GM19099 (cell line): ENCODE results near the gene CHST8.

ENCODE experiments used
- POLR2A ChIP-seq: IDR thresholded peaks from 3 replicates; pipeline ENCODE4 v1.6.1; 2011; ENCODE audit warnings: low read depth; ENCODE audit not compliant: insufficient read length; ENCODE audit errors: extremely low read depth

Gene CHST8

DNA sequence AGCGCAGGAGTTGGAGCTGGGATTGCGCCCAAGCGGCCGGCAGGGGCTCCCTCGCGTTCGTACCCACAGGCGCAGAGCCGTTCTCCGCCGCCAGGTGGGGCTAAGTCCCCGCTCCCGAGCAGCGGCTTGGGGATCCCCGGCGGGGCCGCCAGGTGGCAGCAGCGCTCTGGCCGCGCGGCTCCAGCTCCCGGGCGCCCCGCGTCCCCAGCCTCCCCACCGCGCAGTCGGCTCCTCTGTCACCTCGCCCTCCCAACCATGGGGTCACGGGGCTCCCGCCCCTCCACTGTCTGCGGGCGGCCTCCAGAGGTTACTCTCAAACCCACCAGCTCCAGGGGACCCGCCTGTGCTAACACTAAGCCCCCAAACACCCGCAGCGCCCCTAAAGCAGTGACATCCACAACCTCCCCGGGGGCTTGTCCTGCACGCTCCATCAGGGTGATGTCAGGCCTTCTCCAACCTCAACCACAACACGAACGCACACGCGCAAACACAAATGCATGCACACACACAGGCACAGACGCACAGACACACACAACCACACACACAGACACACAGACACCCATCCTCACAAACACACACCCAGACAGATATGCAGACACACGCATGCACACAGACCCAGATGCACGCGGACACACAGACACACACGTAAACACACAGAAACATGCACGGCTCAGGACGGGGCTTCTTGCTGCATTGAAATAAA is 156.5 kb downstream of the CHST8 start:
- no peak for TF ChIP-seq POLR2A

DNA sequence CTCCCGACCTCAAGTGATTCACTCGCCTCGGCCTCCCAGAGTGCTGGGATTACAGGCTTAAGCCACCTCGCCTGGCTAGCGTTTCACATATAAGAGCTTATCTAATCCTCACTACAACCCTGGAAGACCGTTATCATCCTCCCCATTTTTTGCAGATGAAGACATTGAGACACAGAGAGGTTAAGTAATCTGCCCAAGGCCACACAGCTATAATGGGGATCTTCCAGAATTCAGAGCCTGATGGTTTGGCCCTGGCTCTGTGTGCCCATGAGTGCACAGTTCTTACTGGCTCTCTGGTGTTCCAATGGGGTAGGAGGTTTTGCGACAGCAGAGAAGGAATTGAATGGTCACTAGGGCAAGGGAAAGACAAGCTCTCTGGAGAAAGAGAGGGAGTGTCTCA is 158.1 kb downstream of the CHST8 start:
- TF ChIP-seq POLR2A, result no peak

DNA sequence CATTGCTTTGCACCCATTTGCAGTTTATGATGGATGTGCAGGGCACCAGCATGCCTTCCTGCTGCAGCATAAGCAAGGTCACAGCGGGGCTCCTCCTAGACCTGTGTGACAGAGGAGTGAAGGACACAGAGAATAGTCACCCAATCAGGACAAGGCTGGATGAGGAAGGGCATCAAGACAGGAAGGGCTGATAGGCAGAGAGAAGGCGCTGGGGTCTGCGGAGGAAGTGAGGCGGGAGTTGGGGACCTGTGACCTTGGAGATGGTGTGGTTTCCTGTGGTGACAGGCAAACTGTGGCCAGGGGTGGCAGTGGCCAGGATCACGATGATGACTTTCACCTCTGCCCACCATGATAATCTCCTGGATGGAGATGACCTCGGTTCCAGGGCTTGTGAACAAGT is 158.5 kb downstream of the CHST8 start:
- no peak for TF ChIP-seq POLR2A

DNA sequence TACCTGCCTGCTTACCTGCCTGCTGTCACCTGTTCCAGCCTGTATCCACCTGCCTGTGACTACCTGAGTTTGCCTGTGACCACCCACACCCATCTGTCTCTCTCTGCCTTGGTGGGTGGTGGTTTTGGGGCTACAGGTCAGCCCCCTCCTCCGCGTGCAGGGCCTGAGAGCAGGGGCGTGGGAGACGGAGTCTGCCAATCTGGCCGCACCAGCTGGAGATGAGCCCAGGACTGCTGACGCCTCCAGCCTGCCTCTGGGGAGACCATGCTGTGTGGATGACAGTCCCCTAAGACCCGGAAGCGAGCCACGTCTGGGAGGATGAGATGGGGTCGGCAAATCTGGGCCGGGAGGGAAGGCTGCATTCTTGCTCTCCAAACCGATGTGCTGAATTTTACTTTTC is 159.0 kb downstream of the CHST8 start:
- no peak for TF ChIP-seq POLR2A

DNA sequence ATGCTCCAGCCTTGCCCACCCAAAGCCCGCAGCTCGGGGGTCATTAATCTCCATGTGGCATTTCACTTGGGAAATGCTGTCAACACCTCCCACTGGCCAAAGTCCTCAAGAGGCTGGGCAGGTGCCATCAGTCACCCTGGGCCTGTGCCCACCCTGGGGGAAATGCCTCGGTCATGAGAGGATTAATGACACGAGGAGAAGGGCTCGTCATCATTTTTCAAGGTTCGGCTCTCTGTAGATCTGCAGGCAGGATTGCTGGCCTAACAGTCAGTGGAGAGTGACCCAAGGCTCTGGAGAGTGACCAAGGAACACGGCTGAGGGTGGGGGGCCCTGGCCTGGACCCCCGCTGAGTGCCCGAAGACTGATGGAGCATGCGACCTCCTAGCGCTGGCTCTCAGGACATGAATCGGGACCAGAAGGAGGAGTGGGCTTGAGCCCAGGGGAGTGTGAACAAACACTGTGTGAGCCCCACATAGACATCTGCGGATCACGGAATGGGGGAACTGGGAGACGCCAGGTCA is 159.7 kb downstream of the CHST8 start:
- TF ChIP-seq POLR2A, result no peak

DNA sequence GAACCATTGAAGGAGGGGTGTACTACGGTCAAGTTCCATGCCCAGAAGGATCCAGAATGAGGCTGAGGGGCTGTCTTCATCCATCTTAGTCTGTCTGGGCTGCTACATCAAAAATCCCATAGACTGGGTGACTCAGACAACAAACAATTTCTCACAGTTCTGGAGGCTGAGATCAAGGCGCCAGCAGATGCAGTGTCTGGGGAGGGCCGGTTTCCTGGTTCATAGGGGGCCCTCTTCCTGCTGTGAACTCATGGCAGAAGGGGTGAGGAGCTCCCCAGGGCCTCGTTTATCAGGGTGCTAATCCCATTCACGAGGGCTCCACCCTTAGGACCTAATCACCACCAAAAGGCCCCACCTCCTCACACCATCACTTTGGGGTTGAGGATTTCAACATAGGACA is 160.2 kb downstream of the CHST8 start:
- no peak for TF ChIP-seq POLR2A

DNA sequence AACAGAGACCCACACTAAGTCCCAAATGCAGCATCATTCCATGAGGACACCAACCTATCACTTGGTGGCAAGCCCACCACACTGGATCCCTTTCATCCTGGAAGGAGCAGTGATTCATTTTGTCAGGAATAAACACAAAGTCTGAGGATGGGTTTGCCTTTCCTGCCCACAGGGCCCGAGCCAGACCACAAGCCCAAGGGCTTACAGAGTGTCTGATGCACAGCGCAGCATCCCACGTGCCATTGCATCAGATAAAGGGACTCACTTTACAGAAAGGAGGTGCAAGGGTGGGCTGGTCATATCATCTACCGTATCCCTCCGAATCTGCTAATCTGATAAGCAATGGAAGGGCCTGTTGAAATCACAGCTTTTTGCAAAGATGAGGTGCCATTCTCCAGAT is 162.7 kb downstream of the CHST8 start:
- TF ChIP-seq POLR2A, result no peak

DNA sequence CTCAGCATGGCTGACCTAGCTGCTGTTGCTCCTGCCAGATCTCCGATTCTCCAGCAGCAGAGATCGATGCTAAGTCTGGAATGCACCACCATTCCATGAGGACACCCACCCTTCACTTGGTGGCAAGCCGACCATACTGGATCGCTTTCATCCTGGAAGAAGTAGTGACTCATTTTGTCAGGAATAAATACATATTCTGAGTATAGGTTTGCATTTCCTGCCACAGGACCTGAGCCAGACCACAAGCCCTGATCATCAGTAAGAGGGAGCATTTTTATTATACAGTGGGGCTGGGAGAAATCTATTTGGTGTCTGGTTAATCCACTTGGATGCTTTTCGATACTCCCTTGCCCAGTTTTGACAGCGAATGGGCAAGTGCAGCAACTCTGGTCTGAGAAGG is 164.0 kb downstream of the CHST8 start:
- TF ChIP-seq POLR2A, result no peak

DNA sequence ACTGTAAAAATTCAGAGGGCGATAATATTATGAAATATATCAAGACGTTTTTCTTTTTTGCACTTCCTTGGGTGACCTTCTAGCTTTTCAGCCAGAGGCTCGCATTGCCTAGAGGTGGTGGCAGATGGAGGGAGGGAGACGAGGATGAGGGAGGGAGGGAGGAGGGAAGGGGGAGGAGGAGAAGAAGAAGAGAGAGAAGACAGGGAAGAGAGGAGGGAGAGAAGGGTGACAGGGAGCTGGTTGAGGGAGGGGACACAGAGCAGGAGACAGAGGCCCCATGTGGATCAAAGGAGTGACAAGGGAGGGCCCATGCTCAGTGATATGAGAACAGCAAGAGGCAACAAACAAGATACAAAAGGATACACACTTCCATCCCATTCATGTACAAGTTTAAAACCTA is 166.9 kb downstream of the CHST8 start:
- no peak for TF ChIP-seq POLR2A

DNA sequence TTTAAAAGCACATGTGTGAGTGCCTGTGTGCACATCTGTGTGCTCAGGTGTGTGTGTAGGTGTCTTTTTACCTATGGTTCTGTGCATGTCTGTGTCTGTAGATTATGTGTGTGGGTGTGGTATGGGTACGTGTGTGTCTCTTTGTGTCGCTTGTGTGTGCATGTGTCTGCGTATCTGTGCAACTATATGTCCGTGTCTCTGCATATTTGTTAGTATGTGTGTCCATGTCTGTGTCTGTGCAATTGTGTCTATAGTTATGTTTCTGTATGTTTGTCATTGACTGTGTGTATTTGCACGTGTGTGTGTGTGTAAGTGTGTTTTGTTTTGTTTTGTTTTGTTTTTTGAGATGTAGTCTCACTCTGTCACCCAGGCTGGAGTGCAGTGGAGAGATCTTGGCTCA is 167.6 kb downstream of the CHST8 start:
- TF ChIP-seq POLR2A, result no peak

DNA sequence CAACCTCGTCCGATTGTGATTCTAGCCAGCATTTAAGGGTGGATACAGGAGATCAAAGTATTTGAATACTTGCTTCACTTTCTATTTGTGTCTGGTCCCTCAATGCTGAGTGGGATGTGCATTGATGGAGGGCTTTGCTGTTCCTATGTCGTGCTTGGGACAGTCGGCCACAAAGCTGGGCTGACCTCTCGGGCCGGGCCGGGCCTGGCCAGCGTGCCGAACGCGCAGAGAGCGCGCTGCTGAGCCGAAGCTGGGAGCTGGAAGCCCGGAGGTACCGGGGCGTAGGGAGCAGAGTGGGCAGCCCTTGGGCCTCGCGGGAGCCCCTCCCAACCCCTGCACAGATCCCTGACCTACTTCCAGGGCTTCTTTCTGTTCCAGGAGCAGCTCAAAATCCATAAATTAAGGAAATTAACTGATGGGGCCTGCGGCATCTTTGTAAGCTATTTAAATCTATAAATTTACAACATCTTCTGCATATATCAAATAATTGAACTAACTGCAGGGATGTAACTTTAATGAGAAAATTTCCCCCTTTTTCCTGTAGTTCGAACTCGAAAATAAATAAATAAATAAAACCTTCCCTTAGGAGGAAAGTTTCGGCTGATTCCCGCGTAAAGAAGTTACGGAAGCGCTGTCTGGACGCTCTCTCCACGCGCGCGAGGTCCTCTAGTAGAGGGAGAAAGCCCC is 173.1 kb downstream of the CHST8 start:
- TF ChIP-seq POLR2A, result no peak

DNA sequence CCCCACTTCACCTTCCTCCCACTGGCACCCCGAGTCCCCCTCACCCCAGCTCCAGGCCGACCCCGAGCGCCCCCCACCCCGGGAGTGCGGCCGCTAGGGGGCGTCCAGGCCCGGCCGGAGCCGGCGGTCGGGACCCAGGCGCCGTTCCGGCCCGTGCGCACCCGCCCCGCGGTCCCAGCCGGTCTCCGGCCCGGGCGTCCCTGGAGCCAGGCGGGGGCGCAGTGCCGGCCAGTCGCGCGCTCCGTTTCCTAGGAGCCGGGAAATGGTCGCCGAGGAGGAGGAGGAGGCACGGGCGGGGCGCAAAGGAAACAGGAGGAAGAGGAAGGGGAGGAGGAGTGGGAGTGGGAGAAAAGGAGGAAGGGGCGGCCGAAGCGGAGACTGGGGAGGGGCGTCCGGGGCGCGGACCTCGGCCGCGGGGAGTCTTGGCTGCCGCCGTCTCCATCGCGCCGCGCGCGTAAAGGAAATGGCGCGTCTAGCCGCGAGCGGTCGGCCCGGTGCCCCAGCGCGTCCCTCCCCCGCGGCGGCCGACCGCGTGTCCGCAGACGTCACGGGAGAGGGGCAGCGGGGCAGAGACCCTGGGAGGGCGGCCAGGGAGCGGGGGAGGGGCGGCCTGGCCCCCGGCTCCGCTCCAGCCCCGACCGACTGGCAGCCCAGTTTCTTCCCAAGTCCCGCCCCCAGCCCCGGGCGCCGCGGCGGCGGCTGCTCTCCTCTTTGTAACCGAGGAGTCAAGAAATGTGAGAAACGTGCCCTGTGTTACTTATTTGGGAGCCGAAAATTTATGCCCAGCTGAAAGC is 173.8 kb downstream of the CHST8 start:
- no peak for TF ChIP-seq POLR2A

DNA sequence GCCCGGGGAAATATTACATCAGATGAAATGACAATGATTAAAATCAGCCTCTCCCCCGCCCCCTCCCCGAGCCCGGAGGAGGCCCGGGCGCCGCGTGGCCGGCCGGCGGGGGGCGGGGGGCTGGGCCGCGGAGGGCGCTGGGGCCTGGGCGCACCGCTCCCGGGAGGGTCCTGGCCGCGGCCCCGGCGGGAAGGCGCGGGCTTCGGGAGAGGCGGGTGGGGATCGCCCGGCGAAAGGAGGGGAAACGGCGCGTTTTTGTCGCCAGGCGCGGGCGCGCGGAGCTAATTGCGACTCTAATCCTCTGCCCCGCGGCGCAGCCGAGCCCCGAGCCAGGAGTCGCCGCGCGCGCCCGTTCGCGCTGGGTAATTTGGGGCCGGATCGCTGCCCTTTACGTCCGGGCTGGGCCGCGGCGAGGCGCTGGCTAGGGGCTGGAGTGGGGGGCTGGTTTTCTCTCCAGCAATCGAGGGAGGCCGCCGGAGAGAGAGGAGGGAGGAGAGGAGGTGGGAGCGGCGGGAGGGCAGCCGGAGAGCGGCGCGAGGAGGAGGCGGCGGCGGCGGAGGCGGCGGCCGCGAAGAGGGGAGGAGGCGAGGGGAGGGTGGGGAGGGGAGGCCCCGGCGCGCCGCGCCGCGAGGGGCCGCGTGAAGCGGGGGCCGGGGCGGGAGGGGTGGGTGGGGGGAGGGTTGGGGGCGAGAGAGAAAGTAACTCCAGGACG is 174.6 kb downstream of the CHST8 start, which contains the start of gene KCTD15:
Gene KCTD15, plus strand, starts transcription at position 707 of the 712 bp plus-strand sequence. CDS start 3,585 bp downstream, outside the sequence.
- no peak for TF ChIP-seq POLR2A

DNA sequence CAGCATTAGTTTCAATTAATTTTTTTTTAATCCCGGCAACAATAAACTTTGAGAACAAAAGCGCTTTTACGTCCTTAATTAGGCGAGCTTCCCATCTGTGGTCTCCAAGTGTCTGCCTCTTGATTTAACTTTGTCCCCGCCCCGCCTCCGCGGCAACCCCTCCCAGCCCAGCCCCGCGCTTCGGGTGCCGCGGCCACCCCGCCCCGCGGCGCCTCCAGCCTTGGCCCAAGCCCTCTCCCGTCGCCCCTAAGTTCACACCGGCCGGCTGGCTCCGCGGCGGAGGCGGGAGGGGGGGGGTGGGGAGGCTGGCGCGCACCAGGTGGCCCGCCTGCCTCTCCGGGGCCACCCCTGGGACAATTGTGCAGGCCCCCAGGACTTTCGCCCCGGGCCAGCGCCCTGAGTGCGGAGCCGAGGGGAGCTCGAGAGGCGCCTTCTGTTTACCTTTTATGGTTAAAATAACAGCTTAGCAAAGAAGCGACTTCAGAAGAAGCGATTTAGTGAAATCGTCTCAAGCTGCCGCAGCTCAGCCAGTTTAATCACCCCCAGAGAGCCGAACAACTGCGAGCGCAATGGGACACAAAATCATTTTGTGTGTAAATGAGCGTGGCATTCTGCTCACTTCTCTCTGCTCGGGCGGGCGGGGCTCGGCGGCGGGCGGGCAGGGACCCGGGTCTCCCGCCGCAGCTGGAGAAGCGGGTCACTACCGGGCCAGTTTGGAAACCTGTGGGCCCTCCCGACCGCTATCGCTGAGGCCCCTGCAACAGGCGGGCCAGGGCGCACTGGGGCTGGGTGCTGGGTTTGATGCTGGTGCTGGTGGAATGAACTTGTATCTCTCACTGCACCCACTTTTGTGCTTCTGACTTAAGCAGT is 176.3 kb downstream of the CHST8 start:
- TF ChIP-seq POLR2A, result no peak
